ENCODE data around the gene UBXN7. TPM values are rescaled to one million over a fixed set of nuclear protein-coding genes. Genes with fewer than 3 reads are reported as not detected.
"Not testable (repeated sequence)": the region's sequence is repeated elsewhere in the genome, so short reads cannot be mapped to it uniquely, and the experiment has no call there.

The UBXN7 gene
- total and polyA plus RNA-seq, 4 donors = 5.2 to 45.8 (median 25.3) TPM

GRCh38 chr3:196317687-196318467 lies 114.3 kb downstream of the UBXN7 start, which contains the start of gene DYNLT2B:
TSS of gene DYNLT2B (minus strand) at chr3:196318240. CDS start at chr3:196318152, 88 bp downstream.
- Histone ChIP-seq H3K9ac (ENCODE audit: insufficient read depth in 1 of 2, low read length in 2 of 2) (peak within 1 kb of the TSS; percentile 90), H3K27ac (ENCODE audit: low read depth in 1 of 2, low read length in 1 of 2) (peak within 1 kb of the TSS; percentile 78 to 93), H3K27me3 (ENCODE audit: control insufficient read depth in 3 of 3, insufficient read depth in 3 of 3, low read length in 2 of 3) (no peaks in the 10 kb centered on the region), H3K4me1 (ENCODE audit: control insufficient read depth in 5 of 5, insufficient read depth in 5 of 5, low read length in 5 of 5) (peaks cover 0 to 4% (median 2%) of the 10 kb centered on the region in 5 donors), H3K9me3 (ENCODE audit: control insufficient read depth in 4 of 4, insufficient read depth in 3 of 4, low read length in 3 of 4) (no peaks in the 10 kb centered on the region), H3K4me3 (peak within 1 kb of the TSS; percentile 54), H3K36me3 (ENCODE audit: control insufficient read depth in 4 of 4, insufficient read depth in 4 of 4, low read length in 4 of 4) (peaks cover 0 to 1% (median 0%) of the 10 kb centered on the region in 4 donors)
- DNase-seq (peak; percentile 93 to 96 (median 93)), ATAC-seq (ENCODE audit: insufficient read depth, low FRiP score) (peak; percentile 96)
- no peak for TF ChIP-seq CTCF (IDR thresholded peaks at IDR 0.05; ENCODE audit: control extremely low read depth, extremely low read depth)
- WGBS, 2 donors = 0 to 1% methylated on average over 80 to 92 of the region's 92 CpGs

- H3K9ac ChIP-seq (ENCODE audit: insufficient read depth in 1 of 2, low read length in 2 of 2) = peak overlapping the region; percentile 90
- not testable (repeated sequence) for H3K4me1 ChIP-seq (ENCODE audit: control insufficient read depth in 5 of 5, insufficient read depth in 5 of 5, low read length in 5 of 5); H3K9me3 ChIP-seq (ENCODE audit: control insufficient read depth in 4 of 4, insufficient read depth in 3 of 4, low read length in 3 of 4); H3K27me3 ChIP-seq (ENCODE audit: control insufficient read depth in 3 of 3, insufficient read depth in 3 of 3, low read length in 2 of 3); ATAC-seq (ENCODE audit: insufficient read depth, low FRiP score); H3K36me3 ChIP-seq (ENCODE audit: control insufficient read depth in 4 of 4, insufficient read depth in 4 of 4, low read length in 4 of 4)
- WGBS, 2 donors = 14% methylated on average over 15 to 17 of the region's 17 CpGs
- peak overlapping the region; percentile 54 for H3K4me3 ChIP-seq
- H3K27ac ChIP-seq (ENCODE audit: low read depth in 1 of 2, low read length in 1 of 2) = peak overlapping the region; percentile 78 to 93
- peak in 2 of 3 donors; percentile 23 to 81 for DNase-seq
These were observed 115.2 kb downstream of the UBXN7 start for GRCh38 chr3:196316799-196317686.

GRCh38 chr3:196315821-196316220 lies 116.4 kb downstream of the UBXN7 start:
- ATAC-seq (ENCODE audit: insufficient read depth, low FRiP score) = no peak
- DNase-seq = peak in 1 of 3 donors; percentile 4
- no peaks in the 10 kb centered on the region for H3K9me3 ChIP-seq (ENCODE audit: control insufficient read depth in 4 of 4, insufficient read depth in 3 of 4, low read length in 3 of 4)
- WGBS, 2 donors = 98 to 100% methylated on average over 1 of the region's 1 CpG
- no peak overlapping the region for H3K4me3 ChIP-seq
- peaks cover 0 to 1% (median 0%) of the 10 kb centered on the region in 4 donors for H3K36me3 ChIP-seq (ENCODE audit: control insufficient read depth in 4 of 4, insufficient read depth in 4 of 4, low read length in 4 of 4)
- H3K4me1 ChIP-seq (ENCODE audit: control insufficient read depth in 5 of 5, insufficient read depth in 5 of 5, low read length in 5 of 5) = peaks cover 0 to 4% (median 2%) of the 10 kb centered on the region in 5 donors
- no peak for TF ChIP-seq CTCF (IDR thresholded peaks at IDR 0.05; ENCODE audit: control extremely low read depth, extremely low read depth)
- no peak overlapping the region for H3K9ac ChIP-seq (ENCODE audit: insufficient read depth in 1 of 2, low read length in 2 of 2)
- no peaks in the 10 kb centered on the region for H3K27me3 ChIP-seq (ENCODE audit: control insufficient read depth in 3 of 3, insufficient read depth in 3 of 3, low read length in 2 of 3)
- no peak overlapping the region for H3K27ac ChIP-seq (ENCODE audit: low read depth in 1 of 2, low read length in 1 of 2)

- DNase-seq (no peak), ATAC-seq (ENCODE audit: insufficient read depth, low FRiP score) (no peak)
- no peaks in the 10 kb centered on the region for H3K27me3 ChIP-seq (ENCODE audit: control insufficient read depth in 3 of 3, insufficient read depth in 3 of 3, low read length in 2 of 3)
- H3K4me3 ChIP-seq = no peak overlapping the region
- no peak overlapping the region for H3K27ac ChIP-seq (ENCODE audit: low read depth in 1 of 2, low read length in 1 of 2)
- WGBS, 2 donors = 96% methylated on average over 3 of the region's 3 CpGs
- H3K36me3 ChIP-seq (ENCODE audit: control insufficient read depth in 4 of 4, insufficient read depth in 4 of 4, low read length in 4 of 4) = peaks cover 0 to 1% (median 0%) of the 10 kb centered on the region in 4 donors
- peaks cover 0 to 4% (median 2%) of the 10 kb centered on the region in 5 donors for H3K4me1 ChIP-seq (ENCODE audit: control insufficient read depth in 5 of 5, insufficient read depth in 5 of 5, low read length in 5 of 5)
- no peaks in the 10 kb centered on the region for H3K9me3 ChIP-seq (ENCODE audit: control insufficient read depth in 4 of 4, insufficient read depth in 3 of 4, low read length in 3 of 4)
- no peak for TF ChIP-seq CTCF (IDR thresholded peaks at IDR 0.05; ENCODE audit: control extremely low read depth, extremely low read depth)
- H3K9ac ChIP-seq (ENCODE audit: insufficient read depth in 1 of 2, low read length in 2 of 2) = no peak overlapping the region
These were observed 117.6 kb downstream of the UBXN7 start for GRCh38 chr3:196314597-196314996.

GRCh38 chr3:196314086-196314485 lies 118.1 kb downstream of the UBXN7 start:
- H3K9ac ChIP-seq (ENCODE audit: insufficient read depth in 1 of 2, low read length in 2 of 2); H3K4me1 ChIP-seq (ENCODE audit: control insufficient read depth in 5 of 5, insufficient read depth in 5 of 5, low read length in 5 of 5); H3K9me3 ChIP-seq (ENCODE audit: control insufficient read depth in 4 of 4, insufficient read depth in 3 of 4, low read length in 3 of 4); ATAC-seq (ENCODE audit: insufficient read depth, low FRiP score); H3K27ac ChIP-seq (ENCODE audit: low read depth in 1 of 2, low read length in 1 of 2); DNase-seq; H3K36me3 ChIP-seq (ENCODE audit: control insufficient read depth in 4 of 4, insufficient read depth in 4 of 4, low read length in 4 of 4); H3K4me3 ChIP-seq; H3K27me3 ChIP-seq (ENCODE audit: control insufficient read depth in 3 of 3, insufficient read depth in 3 of 3, low read length in 2 of 3): not testable (repeated sequence)
- WGBS, 2 donors = 88 to 91% methylated on average over 7 of the region's 7 CpGs
